Memory B cell (primary cell): ENCODE results near the gene ACTR8.

ENCODE experiments used
- ATAC-seq: fragments of 150-1000 bp; cut with Tn5 transposase; 2 replicates; pipeline ENCODE4 v1.10.0; 2021; ENCODE audit warnings: low read depth, mild to moderate bottlenecking, moderate library complexity
- DNase-seq, 2 donors: peaks; one replicate each; pipeline ENCODE4 v3.0.0; 2022; ENCODE audit warnings: low spot score in 2 of 2
- H3K27ac Mint-ChIP-seq: one replicate; pipeline ENCODE4 v1.8.0; 2022; ENCODE audit warnings: mild to moderate bottlenecking, moderate library complexity, mixed read lengths
- H3K27me3 Mint-ChIP-seq: one replicate; pipeline ENCODE4 v1.8.0; 2022; ENCODE audit warnings: mixed read lengths
- H3K36me3 Mint-ChIP-seq: one replicate; pipeline ENCODE4 v1.8.0; 2022; ENCODE audit warnings: mild to moderate bottlenecking, mixed read lengths
- H3K4me1 Mint-ChIP-seq: one replicate; pipeline ENCODE4 v1.8.0; 2022; ENCODE audit warnings: mixed read lengths
- H3K4me3 Mint-ChIP-seq: one replicate; pipeline ENCODE4 v1.8.0; 2022; ENCODE audit warnings: mild to moderate bottlenecking, moderate library complexity, mixed read lengths
- H3K9me3 Mint-ChIP-seq: one replicate; pipeline ENCODE4 v1.8.0; 2022; ENCODE audit warnings: mixed read lengths

The ACTR8 gene

GRCh38 chr3:53887446-53887845 lies 5.5 kb upstream of the ACTR8 start:
- ATAC-seq = no peak
- H3K27ac Mint-ChIP-seq = no peak overlapping the region

GRCh38 chr3:53885239-53885638 lies 3.3 kb upstream of the ACTR8 start:
- Mint-ChIP-seq H3K4me1 (peaks cover 36% of the 10 kb centered on the region), H3K27ac (no peak overlapping the region), H3K27me3 (no peaks in the 10 kb centered on the region), H3K36me3 (peaks cover 5% of the 10 kb centered on the region), H3K4me3 (no peak overlapping the region), H3K9me3 (no peaks in the 10 kb centered on the region)
- DNase-seq = no peak
- no peak for ATAC-seq

More at GRCh38 chr3:53887446-53887845, 5.5 kb upstream of the ACTR8 start:
- Mint-ChIP-seq H3K36me3 (peaks cover 5% of the 10 kb centered on the region), H3K4me1 (peaks cover 31% of the 10 kb centered on the region), H3K9me3 (no peaks in the 10 kb centered on the region), H3K27me3 (no peaks in the 10 kb centered on the region), H3K4me3 (no peak overlapping the region)
- no peak for DNase-seq

- Mint-ChIP-seq H3K36me3 (peaks cover 7% of the 10 kb centered on the region), H3K9me3 (no peaks in the 10 kb centered on the region), H3K4me3 (no peak overlapping the region), H3K27me3 (no peaks in the 10 kb centered on the region), H3K4me1 (peaks cover 33% of the 10 kb centered on the region), H3K27ac (no peak overlapping the region)
- DNase-seq = no peak
- ATAC-seq = no peak
Observed at GRCh38 chr3:53884623-53885022, 2.7 kb upstream of the ACTR8 start.

GRCh38 chr3:53883008-53883407 lies 1.1 kb upstream of the ACTR8 start:
- Mint-ChIP-seq H3K27ac (peak overlapping the region; percentile 90), H3K36me3 (peaks cover 12% of the 10 kb centered on the region), H3K27me3 (no peaks in the 10 kb centered on the region), H3K9me3 (no peaks in the 10 kb centered on the region), H3K4me3 (peak overlapping the region; percentile 100), H3K4me1 (peaks cover 26% of the 10 kb centered on the region)
- DNase-seq (no peak), ATAC-seq (no peak)

GRCh38 chr3:53880396-53881345 lies 1.3 kb downstream of the ACTR8 start:
- peaks cover 22% of the 10 kb centered on the region for H3K36me3 Mint-ChIP-seq
- H3K27ac Mint-ChIP-seq = peak overlapping the region; percentile 90
- ATAC-seq (no peak), DNase-seq (no peak)
- H3K4me3 Mint-ChIP-seq = peak overlapping the region; percentile 100
- H3K27me3 Mint-ChIP-seq = no peaks in the 10 kb centered on the region
- H3K9me3 Mint-ChIP-seq = no peaks in the 10 kb centered on the region
- H3K4me1 Mint-ChIP-seq = peaks cover 21% of the 10 kb centered on the region

GRCh38 chr3:53865732-53866499 lies 16.0 kb downstream of the ACTR8 start:
- Mint-ChIP-seq H3K9me3 (no peaks in the 10 kb centered on the region), H3K4me1 (peaks cover 5% of the 10 kb centered on the region), H3K4me3 (no peak overlapping the region), H3K36me3 (peaks cover 43% of the 10 kb centered on the region), H3K27ac (no peak overlapping the region), H3K27me3 (no peaks in the 10 kb centered on the region)
- DNase-seq (no peak), ATAC-seq (no peak)

- H3K27me3 Mint-ChIP-seq = no peaks in the 10 kb centered on the region
- peaks cover 31% of the 10 kb centered on the region for H3K36me3 Mint-ChIP-seq
- H3K4me1 Mint-ChIP-seq = peaks cover 7% of the 10 kb centered on the region
- no peak overlapping the region for H3K27ac Mint-ChIP-seq
- H3K4me3 Mint-ChIP-seq = no peak overlapping the region
- H3K9me3 Mint-ChIP-seq = no peaks in the 10 kb centered on the region
- no peak for ATAC-seq
- DNase-seq = no peak
Observed at GRCh38 chr3:53863145-53863544, 18.8 kb downstream of the ACTR8 start.

- Mint-ChIP-seq H3K27ac (no peak overlapping the region), H3K4me3 (no peak overlapping the region)
Observed at GRCh38 chr3:53862241-53862640, 19.7 kb downstream of the ACTR8 start.

GRCh38 chr3:53860196-53860595 lies 21.8 kb downstream of the ACTR8 start:
- no peak for ATAC-seq
- Mint-ChIP-seq H3K27ac (no peak overlapping the region), H3K4me3 (no peak overlapping the region), H3K4me1 (peaks cover 23% of the 10 kb centered on the region), H3K36me3 (peaks cover 19% of the 10 kb centered on the region), H3K27me3 (no peaks in the 10 kb centered on the region), H3K9me3 (no peaks in the 10 kb centered on the region)
- no peak for DNase-seq

More at GRCh38 chr3:53862241-53862640, 19.7 kb downstream of the ACTR8 start:
- no peaks in the 10 kb centered on the region for H3K9me3 Mint-ChIP-seq
- no peak for ATAC-seq
- peaks cover 11% of the 10 kb centered on the region for H3K4me1 Mint-ChIP-seq
- no peak for DNase-seq
- H3K27me3 Mint-ChIP-seq = no peaks in the 10 kb centered on the region
- H3K36me3 Mint-ChIP-seq = peaks cover 22% of the 10 kb centered on the region

GRCh38 chr3:53859178-53859577 lies 22.8 kb downstream of the ACTR8 start:
- peaks cover 14% of the 10 kb centered on the region for H3K36me3 Mint-ChIP-seq

GRCh38 chr3:53858096-53858741 lies 23.7 kb downstream of the ACTR8 start:
- no peak overlapping the region for H3K27ac Mint-ChIP-seq
- H3K4me1 Mint-ChIP-seq = peaks cover 23% of the 10 kb centered on the region
- no peak overlapping the region for H3K4me3 Mint-ChIP-seq
- no peaks in the 10 kb centered on the region for H3K27me3 Mint-ChIP-seq
- DNase-seq = no peak
- ATAC-seq = no peak
- no peaks in the 10 kb centered on the region for H3K9me3 Mint-ChIP-seq
- H3K36me3 Mint-ChIP-seq = peaks cover 11% of the 10 kb centered on the region

More at GRCh38 chr3:53859178-53859577, 22.8 kb downstream of the ACTR8 start:
- H3K4me3 Mint-ChIP-seq = no peak overlapping the region
- peaks cover 23% of the 10 kb centered on the region for H3K4me1 Mint-ChIP-seq
- H3K9me3 Mint-ChIP-seq = no peaks in the 10 kb centered on the region
- H3K27ac Mint-ChIP-seq = no peak overlapping the region
- DNase-seq (no peak), ATAC-seq (no peak)
- H3K27me3 Mint-ChIP-seq = no peaks in the 10 kb centered on the region

- peak; percentile 60 for ATAC-seq
- no peaks in the 10 kb centered on the region for H3K27me3 Mint-ChIP-seq
- no peak overlapping the region for H3K4me3 Mint-ChIP-seq
- no peaks in the 10 kb centered on the region for H3K9me3 Mint-ChIP-seq
- DNase-seq = no peak
- peaks cover 5% of the 10 kb centered on the region for H3K36me3 Mint-ChIP-seq
- no peak overlapping the region for H3K27ac Mint-ChIP-seq
- peaks cover 19% of the 10 kb centered on the region for H3K4me1 Mint-ChIP-seq
Observed at GRCh38 chr3:53856964-53857363, 25.0 kb downstream of the ACTR8 start.

GRCh38 chr3:53850895-53851294 lies 31.1 kb downstream of the ACTR8 start:
- H3K4me1 Mint-ChIP-seq = peaks cover 2% of the 10 kb centered on the region
- ATAC-seq = no peak
- no peaks in the 10 kb centered on the region for H3K36me3 Mint-ChIP-seq
- H3K27me3 Mint-ChIP-seq = peaks cover 15% of the 10 kb centered on the region
- H3K27ac Mint-ChIP-seq = no peak overlapping the region
- no peak for DNase-seq
- H3K9me3 Mint-ChIP-seq = no peaks in the 10 kb centered on the region
- no peak overlapping the region for H3K4me3 Mint-ChIP-seq

GRCh38 chr3:53849916-53850315 lies 32.0 kb downstream of the ACTR8 start:
- Mint-ChIP-seq H3K4me1 (peaks cover 3% of the 10 kb centered on the region), H3K9me3 (no peaks in the 10 kb centered on the region), H3K27me3 (peaks cover 15% of the 10 kb centered on the region), H3K36me3 (no peaks in the 10 kb centered on the region), H3K4me3 (no peak overlapping the region), H3K27ac (no peak overlapping the region)
- DNase-seq (no peak), ATAC-seq (no peak)
